GM19025 (cell line): ENCODE results near the gene RABGAP1L.
"Not testable (repeated sequence)": the region's sequence is repeated elsewhere in the genome, so short reads cannot be mapped to it uniquely, and the experiment has no call there.

Experiments
- ATAC-seq: cut with Tn5 transposase; IDR thresholded peaks from one replicate; pipeline ENCODE4 v1.9.1; 2021; ENCODE audit warnings: mild to moderate bottlenecking, low read depth, moderate library complexity; ENCODE audit not compliant: unreplicated experiment

The RABGAP1L gene

GRCh38 chr1:174999216-174999935, 840.1 kb downstream of the RABGAP1L start:
- peak; percentile 78 for ATAC-seq

- ATAC-seq = no peak
Measured at GRCh38 chr1:174999936-175000696, 840.8 kb downstream of the RABGAP1L start, which contains the start of gene CACYBP. CACYBP (plus strand) TSS chr1:174999947; CDS start chr1:175000181, 234 bp downstream.

- ATAC-seq = no peak
Measured at GRCh38 chr1:175000697-175001187, 841.4 kb downstream of the RABGAP1L start.

GRCh38 chr1:175002910-175003517, 843.7 kb downstream of the RABGAP1L start:
- no peak for ATAC-seq

GRCh38 chr1:175003521-175003920, 844.2 kb downstream of the RABGAP1L start:
- no peak for ATAC-seq

GRCh38 chr1:175005085-175005783, 845.9 kb downstream of the RABGAP1L start:
- no peak for ATAC-seq

- no peak for ATAC-seq
Measured at GRCh38 chr1:175009532-175009931, 850.2 kb downstream of the RABGAP1L start.

- no peak for ATAC-seq
Measured at GRCh38 chr1:175013445-175013844, 854.1 kb downstream of the RABGAP1L start.

GRCh38 chr1:175015243-175015642, 855.9 kb downstream of the RABGAP1L start:
- no peak for ATAC-seq

- no peak for ATAC-seq
Measured at GRCh38 chr1:175019524-175019923, 860.2 kb downstream of the RABGAP1L start.

- ATAC-seq = peak; percentile 87
Measured at GRCh38 chr1:175023043-175023921, 864.0 kb downstream of the RABGAP1L start, which contains the start of gene MRPS14. MRPS14 (minus strand) TSS chr1:175023425; CDS start chr1:175023408, 17 bp downstream.

GRCh38 chr1:175023922-175024242, 864.6 kb downstream of the RABGAP1L start:
- not testable (repeated sequence) for ATAC-seq

- no peak for ATAC-seq
Measured at GRCh38 chr1:175024773-175025172, 865.5 kb downstream of the RABGAP1L start.

GRCh38 chr1:175033953-175034352, 874.6 kb downstream of the RABGAP1L start:
- no peak for ATAC-seq

- ATAC-seq = no peak
Measured at GRCh38 chr1:175034775-175035174, 875.5 kb downstream of the RABGAP1L start.

GRCh38 chr1:175035865-175036264, 876.5 kb downstream of the RABGAP1L start:
- no peak for ATAC-seq

GRCh38 chr1:175036476-175036875, 877.2 kb downstream of the RABGAP1L start:
- ATAC-seq = no peak

GRCh38 chr1:175037416-175037815, 878.1 kb downstream of the RABGAP1L start:
- ATAC-seq = no peak

GRCh38 chr1:175040324-175040879, 881.1 kb downstream of the RABGAP1L start:
- no peak for ATAC-seq
